ENCODE results near the gene SLC45A2.

- no peak for TF ChIP-seq CTCF (IDR thresholded peaks at IDR 0.05 in 2 of 3, conservative IDR thresholded peaks at IDR 0.05 in 1 of 3; ENCODE audit: insufficient read depth in 2 of 3, low read depth in 1 of 3, low read length in 3 of 3)
- no peak for TF ChIP-seq ZNF561 (CRISPR knock-in tag; conservative IDR thresholded peaks at IDR 0.05)
- TF ChIP-seq HDGF (IDR thresholded peaks at IDR 0.05): no peak
- no peak for TF ChIP-seq KAT7 (CRISPR knock-in tag; IDR thresholded peaks at IDR 0.05; ENCODE audit: borderline replicate concordance)
- no peak for TF ChIP-seq CUX1 (CRISPR knock-in tag; IDR thresholded peaks at IDR 0.05)
- no peak for TF ChIP-seq SMARCE1 (IDR thresholded peaks at IDR 0.05)
- no peak for TF ChIP-seq REST (IDR thresholded peaks at IDR 0.05; ENCODE audit: borderline replicate concordance)
- TF ChIP-seq REST (CRISPR knock-in tag; IDR thresholded peaks at IDR 0.05; ENCODE audit: low read depth): no peak
- no peak for TF ChIP-seq ZNF140 (CRISPR knock-in tag; IDR thresholded peaks at IDR 0.05)
- TF ChIP-seq ZZZ3 (IDR thresholded peaks at IDR 0.05): no peak
- no peak for TF ChIP-seq NFATC3 (IDR thresholded peaks at IDR 0.05)
These were observed 53.4 kb downstream of the SLC45A2 start for GRCh38 chr5:33931136-33931535.

All from K562 (cell line).